ENCODE measurements around the gene C18orf54. TPM values are rescaled to one million over a fixed set of nuclear protein-coding genes. Genes with fewer than 3 reads are reported as not detected.

The C18orf54 gene
- total RNA-seq, 6 experiments from 2014 or later: 4.4 to 9.2 (median 7.8) TPM

DNA sequence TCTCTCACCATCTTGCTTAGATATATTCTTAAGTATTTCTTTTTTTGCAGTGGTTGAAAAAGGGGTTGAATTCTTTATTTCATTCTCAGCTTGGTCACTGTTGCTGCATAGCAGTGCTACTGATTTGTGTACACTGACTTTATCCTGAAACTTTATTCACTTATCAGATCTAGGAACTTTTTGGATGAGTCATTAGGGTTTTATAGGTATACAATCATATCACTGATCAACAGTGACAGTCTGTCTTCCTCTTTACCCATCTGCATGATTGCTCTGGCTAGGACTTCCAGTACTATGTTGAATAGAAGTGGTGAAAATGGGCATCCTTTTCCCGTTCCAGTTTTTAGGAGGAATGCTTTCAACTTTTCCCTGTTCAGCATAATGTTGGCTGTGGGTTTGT is 6.5 kb upstream of the C18orf54 start:
- no peak for DNase-seq
- no peak overlapping the region for H3K27ac Mint-ChIP-seq
- no peaks in the 10 kb centered on the region for H3K36me3 Mint-ChIP-seq (ENCODE audit: low read depth)
- no peak overlapping the region for H3K4me3 Mint-ChIP-seq
- TF ChIP-seq, protein P1, sequence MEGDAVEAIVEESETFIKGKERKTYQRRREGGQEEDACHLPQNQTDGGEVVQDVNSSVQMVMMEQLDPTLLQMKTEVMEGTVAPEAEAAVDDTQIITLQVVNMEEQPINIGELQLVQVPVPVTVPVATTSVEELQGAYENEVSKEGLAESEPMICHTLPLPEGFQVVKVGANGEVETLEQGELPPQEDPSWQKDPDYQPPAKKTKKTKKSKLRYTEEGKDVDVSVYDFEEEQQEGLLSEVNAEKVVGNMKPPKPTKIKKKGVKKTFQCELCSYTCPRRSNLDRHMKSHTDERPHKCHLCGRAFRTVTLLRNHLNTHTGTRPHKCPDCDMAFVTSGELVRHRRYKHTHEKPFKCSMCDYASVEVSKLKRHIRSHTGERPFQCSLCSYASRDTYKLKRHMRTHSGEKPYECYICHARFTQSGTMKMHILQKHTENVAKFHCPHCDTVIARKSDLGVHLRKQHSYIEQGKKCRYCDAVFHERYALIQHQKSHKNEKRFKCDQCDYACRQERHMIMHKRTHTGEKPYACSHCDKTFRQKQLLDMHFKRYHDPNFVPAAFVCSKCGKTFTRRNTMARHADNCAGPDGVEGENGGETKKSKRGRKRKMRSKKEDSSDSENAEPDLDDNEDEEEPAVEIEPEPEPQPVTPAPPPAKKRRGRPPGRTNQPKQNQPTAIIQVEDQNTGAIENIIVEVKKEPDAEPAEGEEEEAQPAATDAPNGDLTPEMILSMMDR (IDR thresholded peaks at IDR 0.05): no peak
- 0 out of 2 replicates have a peak, but pooled peaks cover 6% of the 10 kb centered on the region for H3K4me1 Mint-ChIP-seq (ENCODE audit: low read depth)
- H3K27me3 Mint-ChIP-seq (ENCODE audit: insufficient read depth): no peaks in the 10 kb centered on the region; the same call in 1 of the 2 replicates
- H3K9me3 Mint-ChIP-seq: no peaks in the 10 kb centered on the region

DNA sequence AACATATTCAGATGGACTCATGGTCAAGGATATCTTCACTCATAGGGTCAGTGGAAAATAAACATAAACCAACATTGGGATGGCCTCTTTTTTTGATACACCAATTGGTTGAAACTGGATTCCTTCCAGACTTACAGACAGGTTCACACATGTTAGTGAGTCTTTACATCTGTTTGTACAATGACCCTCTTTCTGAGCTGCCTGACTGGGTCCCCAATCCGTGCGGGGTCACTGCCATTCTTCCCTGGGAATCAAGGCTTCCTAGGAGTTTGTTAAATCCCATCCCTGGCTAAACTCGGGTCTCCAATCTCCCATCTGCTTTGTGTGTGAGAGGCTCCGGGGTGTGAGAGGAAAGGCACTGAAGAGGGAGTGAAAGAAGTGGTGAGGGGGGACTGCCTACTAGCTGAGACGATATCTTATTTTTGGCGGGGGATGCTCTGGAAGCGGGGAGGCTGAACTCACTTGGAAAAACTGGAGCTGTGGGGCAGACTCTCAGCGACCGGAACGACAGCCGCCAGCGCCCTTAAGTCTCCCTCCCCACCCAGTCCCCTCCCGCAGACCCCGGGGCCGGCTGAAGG is 535 bp upstream of the C18orf54 start:
- peak overlapping the region; percentile 93 for H3K27ac Mint-ChIP-seq
- H3K4me1 Mint-ChIP-seq (ENCODE audit: low read depth): peaks cover 25% of the 10 kb centered on the region
- TF ChIP-seq, protein P1 (IDR thresholded peaks at IDR 0.05): no peak
- DNase-seq: no peak
- peaks cover 2% of the 10 kb centered on the region; the same call in 1 of the 2 replicates for H3K27me3 Mint-ChIP-seq (ENCODE audit: insufficient read depth)
- H3K9me3 Mint-ChIP-seq: no peaks in the 10 kb centered on the region
- H3K36me3 Mint-ChIP-seq (ENCODE audit: low read depth): peaks cover 9% of the 10 kb centered on the region
- peak overlapping the region; percentile 96 for H3K4me3 Mint-ChIP-seq

DNA sequence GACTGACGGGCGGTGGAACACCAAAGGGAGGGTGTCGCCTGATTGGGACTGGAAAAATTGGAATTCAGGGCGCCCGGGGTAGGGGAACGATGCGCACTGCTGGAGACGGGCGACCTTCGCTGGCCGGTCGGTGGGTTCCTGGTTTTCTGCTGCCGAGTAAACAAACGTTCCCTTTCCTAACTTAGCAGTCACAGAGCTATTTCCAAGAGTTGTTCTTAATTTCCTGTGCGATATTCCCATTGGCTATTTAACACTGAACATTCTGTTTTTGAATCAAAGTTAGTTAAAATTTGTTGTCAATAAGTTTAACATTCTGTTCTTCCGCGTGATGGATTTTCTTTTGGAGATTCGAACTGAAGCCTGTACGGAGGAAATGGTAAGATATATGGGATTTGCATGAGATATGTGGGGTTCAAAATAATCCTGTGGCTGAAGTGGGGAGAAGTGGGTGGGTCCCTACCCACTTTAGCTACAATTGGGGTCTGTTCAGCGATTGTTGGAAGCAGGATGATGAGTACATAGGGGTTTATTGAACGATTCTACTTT is 862 bp downstream of the C18orf54 start:
- Mint-ChIP-seq H3K4me1 (ENCODE audit: low read depth) (peaks cover 25% of the 10 kb centered on the region), H3K36me3 (ENCODE audit: low read depth) (peaks cover 9% of the 10 kb centered on the region), H3K27ac (peak overlapping the region; percentile 93), H3K4me3 (peak overlapping the region; percentile 96), H3K27me3 (ENCODE audit: insufficient read depth) (peaks cover 2% of the 10 kb centered on the region; the same call in 1 of the 2 replicates), H3K9me3 (no peaks in the 10 kb centered on the region)
- no peak for DNase-seq
- TF ChIP-seq, protein P1 (IDR thresholded peaks at IDR 0.05): no peak

DNA sequence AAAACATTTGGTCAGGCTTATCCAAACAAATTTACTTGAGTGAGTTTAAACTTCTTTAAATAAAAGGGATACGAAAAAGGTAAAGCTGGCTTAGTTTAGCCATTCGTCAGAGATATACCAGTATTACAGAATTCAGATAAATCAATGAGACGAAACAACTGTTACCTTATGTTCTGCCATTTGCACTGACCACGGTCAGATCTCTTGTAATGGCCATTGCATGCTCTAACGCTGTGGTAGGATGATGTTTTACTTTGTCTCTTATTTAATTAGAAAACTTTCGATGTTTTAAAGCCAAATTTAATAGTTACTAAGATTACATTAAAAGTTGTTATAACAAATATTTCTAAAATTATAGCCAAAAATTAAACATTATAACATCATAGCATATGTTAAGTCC is 1.5 kb downstream of the C18orf54 start:
- TF ChIP-seq, protein P1 (IDR thresholded peaks at IDR 0.05): no peak
- peaks cover 2% of the 10 kb centered on the region; the same call in 1 of the 2 replicates for H3K27me3 Mint-ChIP-seq (ENCODE audit: insufficient read depth)
- peaks cover 25% of the 10 kb centered on the region for H3K4me1 Mint-ChIP-seq (ENCODE audit: low read depth)
- H3K9me3 Mint-ChIP-seq: no peaks in the 10 kb centered on the region
- H3K36me3 Mint-ChIP-seq (ENCODE audit: low read depth): peaks cover 9% of the 10 kb centered on the region
- no peak for DNase-seq
- H3K27ac Mint-ChIP-seq: peak overlapping the region; percentile 93
- H3K4me3 Mint-ChIP-seq: peak overlapping the region; percentile 96

DNA sequence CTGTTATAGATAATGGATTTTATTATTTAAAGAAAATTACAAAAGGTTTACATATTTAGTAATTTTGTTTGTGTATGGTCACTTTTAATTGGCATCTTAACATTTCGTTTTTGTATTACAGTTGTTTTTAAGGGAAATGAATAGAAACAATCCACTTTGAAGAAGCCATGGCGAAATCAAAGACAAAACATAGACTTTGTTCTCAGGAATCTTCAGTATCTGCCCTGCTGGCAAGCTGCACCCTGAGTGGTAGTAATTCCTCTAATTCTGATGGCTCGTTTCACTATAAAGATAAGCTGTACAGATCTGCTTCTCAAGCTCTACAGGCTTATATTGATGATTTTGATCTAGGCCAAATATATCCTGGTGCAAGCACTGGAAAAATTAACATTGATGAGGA is 2.7 kb downstream of the C18orf54 start:
- H3K36me3 Mint-ChIP-seq (ENCODE audit: low read depth): peaks cover 9% of the 10 kb centered on the region
- no peak overlapping the region for H3K4me3 Mint-ChIP-seq
- peaks cover 2% of the 10 kb centered on the region; the same call in 1 of the 2 replicates for H3K27me3 Mint-ChIP-seq (ENCODE audit: insufficient read depth)
- TF ChIP-seq, protein P1 (IDR thresholded peaks at IDR 0.05): no peak
- peaks cover 25% of the 10 kb centered on the region for H3K4me1 Mint-ChIP-seq (ENCODE audit: low read depth)
- H3K9me3 Mint-ChIP-seq: no peaks in the 10 kb centered on the region
- H3K27ac Mint-ChIP-seq: no peak overlapping the region
- DNase-seq: no peak

All from HFFc6 (cell line).